Astrocyte (in vitro differentiated cells and primary cell): ENCODE results near the gene VSNL1.

Experiments used
- CTCF ChIP-seq: IDR thresholded peaks from 2 replicates; pipeline ENCODE4 v1.5.1; 2011; ENCODE audit warnings: low read depth, mild to moderate bottlenecking, inconsistent platforms, low read length, moderate library complexity; ENCODE audit not compliant: insufficient read depth
- EZH2 ChIP-seq: IDR thresholded peaks from 2 replicates; pipeline ENCODE4 v1.6.1; 2012; ENCODE audit warnings: mild to moderate bottlenecking, low read length, inconsistent platforms; ENCODE audit not compliant: insufficient read depth

GRCh38 chr2:17593841-17594491, 53.5 kb downstream of the VSNL1 start:
- TF ChIP-seq CTCF, result no peak
- TF ChIP-seq EZH2, result no peak
